ENCODE results near the gene TEX264. TPM values are rescaled to one million over a fixed set of nuclear protein-coding genes. Genes with fewer than 3 reads are reported as not detected.

Gene TEX264
- total and polyA plus RNA-seq, 10 donors, result 29.8 to 73.1 (median 53.9) TPM

DNA sequence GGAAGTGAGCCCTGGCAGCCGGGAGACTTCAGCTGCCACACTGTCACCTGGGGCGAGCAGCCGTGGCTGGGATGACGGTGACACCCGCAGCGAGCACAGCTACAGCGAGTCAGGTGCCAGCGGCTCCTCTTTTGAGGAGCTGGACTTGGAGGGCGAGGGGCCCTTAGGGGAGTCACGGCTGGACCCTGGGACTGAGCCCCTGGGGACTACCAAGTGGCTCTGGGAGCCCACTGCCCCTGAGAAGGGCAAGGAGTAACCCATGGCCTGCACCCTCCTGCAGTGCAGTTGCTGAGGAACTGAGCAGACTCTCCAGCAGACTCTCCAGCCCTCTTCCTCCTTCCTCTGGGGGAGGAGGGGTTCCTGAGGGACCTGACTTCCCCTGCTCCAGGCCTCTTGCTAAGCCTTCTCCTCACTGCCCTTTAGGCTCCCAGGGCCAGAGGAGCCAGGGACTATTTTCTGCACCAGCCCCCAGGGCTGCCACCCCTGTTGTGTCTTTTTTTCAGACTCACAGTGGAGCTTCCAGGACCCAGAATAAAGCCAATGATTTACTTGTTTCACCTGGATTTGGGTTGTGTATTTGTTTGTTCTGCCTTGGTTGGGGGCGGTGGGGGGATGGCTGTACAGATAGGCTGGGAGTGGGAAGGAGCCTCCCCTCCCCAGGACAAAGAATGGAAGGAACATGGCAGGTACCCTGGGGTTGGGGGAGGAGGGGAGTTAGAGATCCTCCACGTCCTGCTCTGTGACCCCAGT, 32.9 kb downstream of the TEX264 start:
- Histone ChIP-seq H3K36me3 (peaks cover 0 to 73% (median 49%) of the 10 kb centered on the region in 6 donors), H3K27ac (no peak overlapping the region), H3K4me3 (no peak overlapping the region), H3K27me3 (replicated peaks in 1 of 7) (peaks cover 0 to 3% (median 0%) of the 10 kb centered on the region in 7 donors), H3K9me3 (no peaks in the 10 kb centered on the region), H3K4me1 (peaks cover 0 to 51% (median 22%) of the 10 kb centered on the region in 6 donors)
- peak; percentile 63 for DNase-seq
- intact Hi-C loops (cut with DNase I; ENCODE audit: low total_unique reads), result no loop called here
- 71 to 92% (median 89%) methylated on average over 2 to 12 of the region's 12 CpGs for WGBS, 5 donors
- TF ChIP-seq POLR2AphosphoS5 (IDR thresholded peaks at IDR 0.05) (no peak), POLR2A (IDR thresholded peaks at IDR 0.05) (no peak)
- TF ChIP-seq, protein P1, sequence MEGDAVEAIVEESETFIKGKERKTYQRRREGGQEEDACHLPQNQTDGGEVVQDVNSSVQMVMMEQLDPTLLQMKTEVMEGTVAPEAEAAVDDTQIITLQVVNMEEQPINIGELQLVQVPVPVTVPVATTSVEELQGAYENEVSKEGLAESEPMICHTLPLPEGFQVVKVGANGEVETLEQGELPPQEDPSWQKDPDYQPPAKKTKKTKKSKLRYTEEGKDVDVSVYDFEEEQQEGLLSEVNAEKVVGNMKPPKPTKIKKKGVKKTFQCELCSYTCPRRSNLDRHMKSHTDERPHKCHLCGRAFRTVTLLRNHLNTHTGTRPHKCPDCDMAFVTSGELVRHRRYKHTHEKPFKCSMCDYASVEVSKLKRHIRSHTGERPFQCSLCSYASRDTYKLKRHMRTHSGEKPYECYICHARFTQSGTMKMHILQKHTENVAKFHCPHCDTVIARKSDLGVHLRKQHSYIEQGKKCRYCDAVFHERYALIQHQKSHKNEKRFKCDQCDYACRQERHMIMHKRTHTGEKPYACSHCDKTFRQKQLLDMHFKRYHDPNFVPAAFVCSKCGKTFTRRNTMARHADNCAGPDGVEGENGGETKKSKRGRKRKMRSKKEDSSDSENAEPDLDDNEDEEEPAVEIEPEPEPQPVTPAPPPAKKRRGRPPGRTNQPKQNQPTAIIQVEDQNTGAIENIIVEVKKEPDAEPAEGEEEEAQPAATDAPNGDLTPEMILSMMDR (IDR thresholded peaks at IDR 0.05 in 8 of 11, conservative IDR thresholded peaks at IDR 0.05 in 3 of 11), result no peak

DNA sequence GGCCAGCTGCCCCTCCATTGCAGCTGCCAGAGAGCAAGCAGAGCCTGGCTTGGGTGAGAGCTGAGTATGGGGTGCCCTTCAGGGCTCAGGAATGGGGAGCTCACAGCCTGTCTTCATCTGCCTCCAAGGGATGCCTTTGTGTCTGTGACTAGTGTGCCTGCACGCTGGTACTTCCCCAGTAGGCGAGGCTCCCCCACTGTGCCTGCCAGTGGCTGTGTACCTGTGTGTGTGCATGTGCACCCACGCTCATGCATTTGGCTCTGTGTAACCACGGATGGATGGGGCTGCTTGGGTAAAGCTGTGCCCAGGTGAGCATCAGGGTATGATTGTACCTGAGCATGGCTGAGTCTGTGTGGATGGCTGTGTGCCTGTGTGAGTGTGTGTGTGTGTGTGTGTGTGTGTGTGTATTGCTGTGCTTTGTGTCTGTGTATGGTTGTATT, 33.5 kb downstream of the TEX264 start:
- no peak for TF ChIP-seq POLR2AphosphoS5 (IDR thresholded peaks at IDR 0.05)
- TF ChIP-seq POLR2A (IDR thresholded peaks at IDR 0.05), result no peak
- TF ChIP-seq, protein P1 (IDR thresholded peaks at IDR 0.05 in 8 of 11, conservative IDR thresholded peaks at IDR 0.05 in 3 of 11), result no peak
- Histone ChIP-seq H3K4me1 (peaks cover 0 to 47% (median 20%) of the 10 kb centered on the region in 6 donors), H3K36me3 (peaks cover 0 to 68% (median 43%) of the 10 kb centered on the region in 6 donors), H3K27ac (no peak overlapping the region), H3K9me3 (no peaks in the 10 kb centered on the region), H3K4me3 (no peak overlapping the region), H3K27me3 (replicated peaks in 1 of 7) (peaks cover 0 to 3% (median 0%) of the 10 kb centered on the region in 7 donors)
- 79 to 100% (median 92%) methylated on average over 1 to 4 of the region's 4 CpGs for WGBS, 5 donors
- DNase-seq, result peak; percentile 58
- intact Hi-C loops (cut with DNase I; ENCODE audit: low total_unique reads), result no loop called here

DNA sequence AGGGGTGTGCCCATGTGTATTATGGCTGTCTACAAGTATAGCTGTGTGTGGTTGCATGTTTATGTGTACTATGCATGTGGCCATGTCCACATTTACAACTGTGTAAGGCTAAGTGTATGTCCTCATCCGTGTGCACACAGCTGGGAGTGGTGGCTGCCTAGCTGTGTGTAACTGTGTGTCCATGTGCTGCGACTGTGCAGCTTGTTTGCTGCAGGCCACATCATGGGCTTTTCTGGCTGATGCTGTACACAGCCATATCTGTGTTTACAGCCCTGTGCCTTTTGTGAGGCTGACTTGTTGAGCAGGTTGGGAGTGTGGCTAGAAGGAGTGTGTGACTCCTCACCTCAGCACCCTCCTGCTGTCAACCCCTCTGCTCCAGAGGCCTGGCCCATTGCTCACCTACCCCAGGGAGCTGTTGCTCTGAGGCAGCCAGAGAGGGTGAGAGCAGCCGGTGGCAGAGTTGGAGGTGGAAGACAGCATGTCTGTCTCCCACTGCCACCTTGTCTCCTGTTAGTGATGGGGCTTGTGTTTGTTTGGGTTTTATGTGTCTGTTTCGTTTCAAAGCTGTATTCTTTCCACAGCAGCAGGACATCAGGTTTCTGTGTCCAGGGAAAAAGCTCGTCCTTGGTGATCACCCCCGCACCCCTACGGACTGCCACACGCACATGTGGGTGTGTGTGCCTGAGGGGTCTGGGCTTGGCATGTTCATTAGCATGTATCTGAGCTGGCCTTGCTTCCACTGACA, 34.4 kb downstream of the TEX264 start:
- Histone ChIP-seq H3K4me1 (peaks cover 0 to 38% (median 15%) of the 10 kb centered on the region in 6 donors), H3K36me3 (peaks cover 0 to 58% (median 34%) of the 10 kb centered on the region in 6 donors), H3K4me3 (no peak overlapping the region), H3K27me3 (replicated peaks in 1 of 7) (peaks cover 0 to 3% (median 0%) of the 10 kb centered on the region in 7 donors), H3K9me3 (no peaks in the 10 kb centered on the region), H3K27ac (no peak overlapping the region)
- intact Hi-C loops (cut with DNase I; ENCODE audit: low total_unique reads), result no loop called here
- TF ChIP-seq, protein P1 (IDR thresholded peaks at IDR 0.05 in 8 of 11, conservative IDR thresholded peaks at IDR 0.05 in 3 of 11), result no peak
- TF ChIP-seq POLR2A (IDR thresholded peaks at IDR 0.05) (no peak), POLR2AphosphoS5 (IDR thresholded peaks at IDR 0.05) (no peak)
- 91 to 93% (median 91%) methylated on average over 7 to 8 of the region's 8 CpGs for WGBS, 5 donors
- peak; percentile 63 for DNase-seq
